ENCODE data around the gene SLC2A13.
"Not testable (repeated sequence)": the region's sequence is repeated elsewhere in the genome, so short reads cannot be mapped to it uniquely, and the experiment has no call there.

SLC2A13 gene

GRCh38 chr12:39746151-39746550 is 359.7 kb downstream of the SLC2A13 start:
- not testable (repeated sequence) for DNase-seq (ENCODE audit: low spot score)

- no peak for DNase-seq (ENCODE audit: low spot score)
Measured at GRCh38 chr12:39743655-39744054, 362.2 kb downstream of the SLC2A13 start.

- DNase-seq (ENCODE audit: low spot score) = no peak
Measured at GRCh38 chr12:39736406-39736805, 369.5 kb downstream of the SLC2A13 start.

- no peak for DNase-seq (ENCODE audit: low spot score)
Measured at GRCh38 chr12:39723831-39724230, 382.1 kb downstream of the SLC2A13 start.

- no peak for DNase-seq (ENCODE audit: low spot score)
Measured at GRCh38 chr12:39722504-39722903, 383.4 kb downstream of the SLC2A13 start.

- DNase-seq (ENCODE audit: low spot score) = no peak
Measured at GRCh38 chr12:39713552-39713951, 392.3 kb downstream of the SLC2A13 start.

- no peak for DNase-seq (ENCODE audit: low spot score)
Measured at GRCh38 chr12:39712334-39712733, 393.5 kb downstream of the SLC2A13 start.

All from putamen (tissue), 1 donor.